ENCODE results near the gene OPCML.

- TF ChIP-seq CTCF (IDR thresholded peaks at IDR 0.05) (no peak), POLR2A (IDR thresholded peaks at IDR 0.05) (no peak)
Measured at GRCh38 chr11:132728026-132728425, 804.3 kb downstream of the OPCML start.
